GM13976 (cell line): Measurements from ENCODE around the gene REPS2.

Source experiments
- DNase-seq: peaks from one replicate; pipeline ENCODE4 v3.0.0; 2012; ENCODE audit warnings: low spot score
- in situ Hi-C: fragments of 300-500 bp; cut with MboI; formaldehyde crosslinking; loops from one replicate; pipeline ENCODE4 v1.12.0; 2022; ENCODE audit warnings: low sequenced_read_pairs, mixed read lengths, inconsistent platforms; ENCODE audit not compliant: unreplicated experiment
- TF ChIP-seq, protein P1 (sequence below): IDR thresholded peaks from 2 replicates; pipeline ENCODE4 v1.5.1; 2012; ENCODE audit warnings: borderline replicate concordance, mild to moderate bottlenecking; ENCODE audit not compliant: insufficient read depth; ENCODE audit errors: extremely low read depth, missing control alignments, control extremely low read depth

REPS2 gene

DNA sequence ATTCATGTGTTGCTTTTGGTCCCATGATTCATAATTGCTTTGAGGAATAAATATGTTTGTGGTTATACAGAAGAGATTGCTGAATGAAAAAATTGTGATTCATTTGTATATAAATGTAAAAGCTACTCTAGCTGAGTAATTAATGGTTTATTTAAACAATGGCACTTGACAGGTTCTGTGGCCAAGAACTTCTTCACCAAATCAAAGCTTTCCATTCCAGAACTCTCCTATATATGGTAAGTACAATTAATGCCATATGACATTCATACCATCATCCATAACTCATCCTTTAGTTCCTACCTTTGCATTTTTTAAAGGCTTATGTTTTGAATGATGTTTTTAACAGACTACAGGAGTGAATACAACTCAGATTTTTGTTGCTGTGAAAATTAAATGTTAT is 105.8 kb downstream of the REPS2 start:
- in situ Hi-C loops = no loop called here
- TF ChIP-seq, protein P1, sequence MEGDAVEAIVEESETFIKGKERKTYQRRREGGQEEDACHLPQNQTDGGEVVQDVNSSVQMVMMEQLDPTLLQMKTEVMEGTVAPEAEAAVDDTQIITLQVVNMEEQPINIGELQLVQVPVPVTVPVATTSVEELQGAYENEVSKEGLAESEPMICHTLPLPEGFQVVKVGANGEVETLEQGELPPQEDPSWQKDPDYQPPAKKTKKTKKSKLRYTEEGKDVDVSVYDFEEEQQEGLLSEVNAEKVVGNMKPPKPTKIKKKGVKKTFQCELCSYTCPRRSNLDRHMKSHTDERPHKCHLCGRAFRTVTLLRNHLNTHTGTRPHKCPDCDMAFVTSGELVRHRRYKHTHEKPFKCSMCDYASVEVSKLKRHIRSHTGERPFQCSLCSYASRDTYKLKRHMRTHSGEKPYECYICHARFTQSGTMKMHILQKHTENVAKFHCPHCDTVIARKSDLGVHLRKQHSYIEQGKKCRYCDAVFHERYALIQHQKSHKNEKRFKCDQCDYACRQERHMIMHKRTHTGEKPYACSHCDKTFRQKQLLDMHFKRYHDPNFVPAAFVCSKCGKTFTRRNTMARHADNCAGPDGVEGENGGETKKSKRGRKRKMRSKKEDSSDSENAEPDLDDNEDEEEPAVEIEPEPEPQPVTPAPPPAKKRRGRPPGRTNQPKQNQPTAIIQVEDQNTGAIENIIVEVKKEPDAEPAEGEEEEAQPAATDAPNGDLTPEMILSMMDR = no peak
- no peak for DNase-seq

DNA sequence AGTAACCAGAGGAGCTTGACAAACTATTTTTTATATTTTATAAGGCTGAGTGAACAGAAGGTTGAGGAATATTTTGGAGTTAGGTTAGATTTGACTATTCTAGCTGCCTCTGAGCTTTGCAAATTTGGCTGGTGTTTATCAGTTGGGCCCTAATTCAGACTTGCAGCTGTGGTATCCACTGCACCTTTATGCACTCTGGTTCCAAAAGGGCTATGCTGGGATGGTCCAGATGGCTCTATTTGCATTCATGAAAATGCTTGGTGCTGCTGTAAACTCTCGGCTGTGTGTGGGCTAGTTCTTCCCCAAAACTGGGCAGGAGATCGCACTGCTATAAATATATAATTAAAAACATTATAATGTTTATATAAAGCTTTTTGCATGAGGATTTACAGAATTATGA is 106.3 kb downstream of the REPS2 start:
- DNase-seq = no peak
- in situ Hi-C loops = no loop called here
- TF ChIP-seq, protein P1 = no peak

DNA sequence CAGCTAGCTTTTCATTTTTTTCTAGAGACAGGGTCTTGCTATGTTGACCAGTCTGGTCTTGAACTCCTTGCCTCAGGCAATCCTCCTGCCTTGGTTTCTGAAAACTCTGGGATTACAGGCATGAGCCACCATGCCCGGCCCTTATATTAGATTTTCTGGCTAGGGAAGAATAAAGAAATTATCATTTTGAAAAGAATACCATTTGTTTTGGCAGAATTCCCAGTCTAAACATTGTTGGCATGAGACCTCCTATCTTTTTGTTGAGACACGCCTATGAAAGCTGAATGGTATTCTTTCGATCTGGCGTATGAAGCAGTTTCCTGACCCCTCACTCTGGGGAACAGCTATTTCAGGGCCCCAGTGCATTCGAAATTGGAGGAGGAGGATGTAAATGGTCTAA is 107.0 kb downstream of the REPS2 start:
- TF ChIP-seq, protein P1 = no peak
- DNase-seq = no peak
- in situ Hi-C loops = no loop called here

DNA sequence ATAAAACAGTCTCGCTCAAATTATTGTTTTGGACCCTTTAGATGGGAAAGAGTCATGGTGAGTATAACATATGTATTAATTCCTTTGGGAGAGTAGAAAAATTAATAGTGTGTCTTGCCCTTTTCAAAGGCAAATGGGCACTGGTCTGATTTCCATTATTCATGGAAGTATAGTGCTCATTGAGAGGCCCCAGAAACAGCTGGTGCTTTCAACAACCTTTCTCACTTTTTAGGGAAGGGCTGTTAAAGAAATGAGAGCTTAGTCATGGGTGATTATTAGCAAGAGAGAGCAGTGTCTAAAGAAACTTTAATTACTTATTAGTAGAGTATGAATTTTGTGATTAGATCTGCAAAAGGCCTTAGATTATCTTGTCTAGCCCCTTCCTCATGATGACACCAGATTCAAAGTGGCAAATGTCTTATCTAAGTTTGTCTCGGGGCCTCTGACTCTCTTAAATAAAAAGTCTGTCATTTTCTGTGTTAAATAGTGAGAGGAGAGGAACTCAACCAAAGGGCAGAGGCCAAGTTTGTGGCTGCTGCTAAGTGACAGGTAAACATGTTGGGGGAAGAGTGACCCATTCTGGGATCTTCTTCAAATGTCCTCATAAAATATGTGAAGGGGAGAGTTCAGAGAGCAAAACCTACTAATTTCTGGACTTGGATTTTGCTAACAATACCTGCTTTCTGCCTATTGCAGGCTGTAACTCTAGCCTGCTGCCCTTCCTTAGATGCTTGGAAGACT is 110.6 kb downstream of the REPS2 start:
- TF ChIP-seq, protein P1 = no peak
- in situ Hi-C loops = no loop called here
- DNase-seq = no peak

DNA sequence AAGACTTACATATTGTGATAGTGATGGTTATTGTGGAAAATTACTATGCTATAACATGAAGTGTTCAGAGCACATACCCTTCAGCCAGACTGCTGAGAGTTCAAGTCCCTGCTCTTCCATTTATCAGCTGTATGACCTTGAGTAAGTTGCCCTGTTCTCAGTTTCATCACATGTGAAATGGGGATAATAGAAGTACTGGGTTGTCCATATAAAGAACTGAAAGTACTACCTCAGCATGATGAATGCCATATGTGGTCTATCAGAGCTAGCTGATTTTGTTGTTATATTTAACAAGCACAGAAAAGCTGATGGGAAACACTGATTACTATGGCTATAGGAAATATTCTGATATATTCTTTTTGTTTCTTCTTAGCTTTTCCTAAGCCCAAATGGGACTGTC is 115.6 kb downstream of the REPS2 start:
- in situ Hi-C loops = no loop called here
- TF ChIP-seq, protein P1 = no peak

DNA sequence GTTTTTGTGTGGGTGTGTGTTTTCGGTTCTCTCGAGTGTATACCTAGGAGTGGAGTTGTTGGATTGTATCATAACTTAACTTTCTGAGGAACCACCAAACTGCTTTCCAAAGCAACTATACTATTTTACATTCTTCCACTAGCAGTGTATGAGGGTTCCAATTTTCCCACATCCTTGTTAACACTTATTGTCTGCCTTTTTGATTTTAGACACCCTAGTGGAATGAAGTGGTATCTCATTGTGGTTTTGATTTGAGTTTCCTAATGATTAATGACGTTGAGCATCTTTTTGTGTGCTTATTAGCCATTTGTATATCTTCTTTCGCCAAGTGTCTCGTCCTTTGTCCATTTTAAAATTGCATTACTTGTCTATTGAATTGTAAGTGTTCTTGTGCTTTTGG is 118.6 kb downstream of the REPS2 start:
- in situ Hi-C loops = no loop called here
- DNase-seq = no peak
- TF ChIP-seq, protein P1 = no peak

More for the DNA sequence above, 115.6 kb downstream of the REPS2 start:
- no peak for DNase-seq
